Measurements from ENCODE around the gene MVD.

DNA sequence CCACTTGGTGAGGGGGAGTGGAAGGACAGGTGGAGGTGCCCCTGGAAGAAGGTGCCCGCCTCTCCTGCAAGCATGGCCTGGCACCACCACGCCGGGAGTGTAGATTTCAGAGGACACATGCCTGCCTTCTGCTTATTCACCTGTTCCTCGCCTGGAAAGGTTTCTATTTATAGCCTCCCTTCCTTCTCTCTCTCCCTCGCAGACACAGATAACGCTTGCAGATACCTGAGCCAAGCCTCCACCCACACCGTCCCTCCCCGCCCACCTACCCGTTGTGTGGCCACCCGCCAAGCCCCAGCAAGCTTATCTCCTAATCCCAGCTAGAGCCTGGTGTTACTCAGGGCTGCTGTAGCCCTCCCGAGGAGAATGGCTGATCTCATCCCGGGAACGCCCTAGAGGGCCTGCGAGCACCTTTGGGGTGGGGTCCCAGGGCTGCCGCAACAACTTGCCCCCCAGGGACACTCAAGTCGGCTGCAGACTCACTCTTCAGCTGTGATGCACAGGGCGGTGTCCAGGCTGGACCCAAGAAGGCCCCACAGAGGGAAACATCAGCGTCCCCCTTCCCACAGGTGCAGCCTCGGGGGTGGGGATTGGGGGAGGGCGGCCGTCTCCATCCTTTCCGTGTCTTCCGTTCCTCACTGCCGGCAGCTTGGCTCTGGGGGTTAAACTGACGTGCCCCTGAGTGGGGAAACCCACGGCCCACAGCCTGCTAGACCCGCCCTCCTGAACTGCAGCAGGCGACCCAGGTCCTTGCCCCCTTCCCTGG is 25.3 kb upstream of the MVD start:
- TF ChIP-seq, protein P1, sequence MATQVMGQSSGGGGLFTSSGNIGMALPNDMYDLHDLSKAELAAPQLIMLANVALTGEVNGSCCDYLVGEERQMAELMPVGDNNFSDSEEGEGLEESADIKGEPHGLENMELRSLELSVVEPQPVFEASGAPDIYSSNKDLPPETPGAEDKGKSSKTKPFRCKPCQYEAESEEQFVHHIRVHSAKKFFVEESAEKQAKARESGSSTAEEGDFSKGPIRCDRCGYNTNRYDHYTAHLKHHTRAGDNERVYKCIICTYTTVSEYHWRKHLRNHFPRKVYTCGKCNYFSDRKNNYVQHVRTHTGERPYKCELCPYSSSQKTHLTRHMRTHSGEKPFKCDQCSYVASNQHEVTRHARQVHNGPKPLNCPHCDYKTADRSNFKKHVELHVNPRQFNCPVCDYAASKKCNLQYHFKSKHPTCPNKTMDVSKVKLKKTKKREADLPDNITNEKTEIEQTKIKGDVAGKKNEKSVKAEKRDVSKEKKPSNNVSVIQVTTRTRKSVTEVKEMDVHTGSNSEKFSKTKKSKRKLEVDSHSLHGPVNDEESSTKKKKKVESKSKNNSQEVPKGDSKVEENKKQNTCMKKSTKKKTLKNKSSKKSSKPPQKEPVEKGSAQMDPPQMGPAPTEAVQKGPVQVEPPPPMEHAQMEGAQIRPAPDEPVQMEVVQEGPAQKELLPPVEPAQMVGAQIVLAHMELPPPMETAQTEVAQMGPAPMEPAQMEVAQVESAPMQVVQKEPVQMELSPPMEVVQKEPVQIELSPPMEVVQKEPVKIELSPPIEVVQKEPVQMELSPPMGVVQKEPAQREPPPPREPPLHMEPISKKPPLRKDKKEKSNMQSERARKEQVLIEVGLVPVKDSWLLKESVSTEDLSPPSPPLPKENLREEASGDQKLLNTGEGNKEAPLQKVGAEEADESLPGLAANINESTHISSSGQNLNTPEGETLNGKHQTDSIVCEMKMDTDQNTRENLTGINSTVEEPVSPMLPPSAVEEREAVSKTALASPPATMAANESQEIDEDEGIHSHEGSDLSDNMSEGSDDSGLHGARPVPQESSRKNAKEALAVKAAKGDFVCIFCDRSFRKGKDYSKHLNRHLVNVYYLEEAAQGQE (IDR thresholded peaks at IDR 0.05; ENCODE audit: unreplicated experiment): no peak
- TF ChIP-seq, protein P2, sequence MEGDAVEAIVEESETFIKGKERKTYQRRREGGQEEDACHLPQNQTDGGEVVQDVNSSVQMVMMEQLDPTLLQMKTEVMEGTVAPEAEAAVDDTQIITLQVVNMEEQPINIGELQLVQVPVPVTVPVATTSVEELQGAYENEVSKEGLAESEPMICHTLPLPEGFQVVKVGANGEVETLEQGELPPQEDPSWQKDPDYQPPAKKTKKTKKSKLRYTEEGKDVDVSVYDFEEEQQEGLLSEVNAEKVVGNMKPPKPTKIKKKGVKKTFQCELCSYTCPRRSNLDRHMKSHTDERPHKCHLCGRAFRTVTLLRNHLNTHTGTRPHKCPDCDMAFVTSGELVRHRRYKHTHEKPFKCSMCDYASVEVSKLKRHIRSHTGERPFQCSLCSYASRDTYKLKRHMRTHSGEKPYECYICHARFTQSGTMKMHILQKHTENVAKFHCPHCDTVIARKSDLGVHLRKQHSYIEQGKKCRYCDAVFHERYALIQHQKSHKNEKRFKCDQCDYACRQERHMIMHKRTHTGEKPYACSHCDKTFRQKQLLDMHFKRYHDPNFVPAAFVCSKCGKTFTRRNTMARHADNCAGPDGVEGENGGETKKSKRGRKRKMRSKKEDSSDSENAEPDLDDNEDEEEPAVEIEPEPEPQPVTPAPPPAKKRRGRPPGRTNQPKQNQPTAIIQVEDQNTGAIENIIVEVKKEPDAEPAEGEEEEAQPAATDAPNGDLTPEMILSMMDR (conservative IDR thresholded peaks at IDR 0.05; ENCODE audit: low read depth in 2 of 2): no peak
- TF ChIP-seq CREB1 (CRISPR knock-in tag; IDR thresholded peaks at IDR 0.05; ENCODE audit: low read depth) (no peak), EZH2phosphoT487 (IDR thresholded peaks at IDR 0.05; ENCODE audit: unreplicated experiment) (no peak), EZH2 (IDR thresholded peaks at IDR 0.05; ENCODE audit: low read depth, unreplicated experiment) (no peak), POLR2AphosphoS5 (IDR thresholded peaks at IDR 0.05; ENCODE audit: low read depth) (no peak), NANOG (IDR thresholded peaks at IDR 0.05; ENCODE audit: borderline replicate concordance) (no peak), JUNB (IDR thresholded peaks at IDR 0.05; ENCODE audit: unreplicated experiment) (no peak), ZNF114 (CRISPR knock-in tag; IDR thresholded peaks at IDR 0.05) (no peak), STAT1 (IDR thresholded peaks at IDR 0.05; ENCODE audit: unreplicated experiment) (no peak)
- TF ChIP-seq, protein P3, sequence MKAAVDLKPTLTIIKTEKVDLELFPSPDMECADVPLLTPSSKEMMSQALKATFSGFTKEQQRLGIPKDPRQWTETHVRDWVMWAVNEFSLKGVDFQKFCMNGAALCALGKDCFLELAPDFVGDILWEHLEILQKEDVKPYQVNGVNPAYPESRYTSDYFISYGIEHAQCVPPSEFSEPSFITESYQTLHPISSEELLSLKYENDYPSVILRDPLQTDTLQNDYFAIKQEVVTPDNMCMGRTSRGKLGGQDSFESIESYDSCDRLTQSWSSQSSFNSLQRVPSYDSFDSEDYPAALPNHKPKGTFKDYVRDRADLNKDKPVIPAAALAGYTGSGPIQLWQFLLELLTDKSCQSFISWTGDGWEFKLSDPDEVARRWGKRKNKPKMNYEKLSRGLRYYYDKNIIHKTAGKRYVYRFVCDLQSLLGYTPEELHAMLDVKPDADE (IDR thresholded peaks at IDR 0.05): no peak

Data from GM23338 (cell line).